OCI-LY7 (cell line): ENCODE measurements around the gene RAD9B. TPM values are rescaled to one million over a fixed set of nuclear protein-coding genes. Genes with fewer than 3 reads are reported as not detected.
A peak's percentile ranks its signal among the peaks of the same experiment; 100 is the strongest.

Experiments used
- BruUV-seq: library from RNA; stranded (reverse); fragments of 400-500 nt; replicated peaks from 2 replicates; lab custom pipeline; 2021; lab: Mats Ljungman, UMichigan
- CTCF ChIA-PET: fragments of 300-600 bp; sonication (Branson Sonifier 250); formaldehyde crosslinking; loops from one replicate; lab custom pipeline; 2022; ENCODE audit warnings: antibody characterized with exemption; ENCODE audit not compliant: unreplicated experiment; lab: Charles Lee
- POLR2A ChIA-PET: fragments of 300-600 bp; sonication (Branson Sonifier 250); formaldehyde crosslinking; loops from one replicate; lab custom pipeline; 2022; ENCODE audit warnings: antibody characterized with exemption; lab: Charles Lee
- DNase-seq: peaks from one replicate; pipeline ENCODE4 v3.0.0-alpha.2; 2015; ENCODE audit warnings: low spot score
- H2AFZ ChIP-seq: fragments of 200-600 bp; sonication (generic), shearing (Covaris generic); 2 replicates; pipeline ENCODE4 v1.6.1; 2014; ENCODE audit warnings: mild to moderate bottlenecking, antibody characterized with exemption, low read length, moderate library complexity
- H3K27ac ChIP-seq: fragments of 200-600 bp; sonication (generic); 2 replicates; pipeline ENCODE4 v1.5.1; 2014; ENCODE audit warnings: mixed run types, low read depth, mild to moderate bottlenecking, moderate library complexity, low read length, inconsistent platforms; ENCODE audit not compliant: poor library complexity, severe bottlenecking
- H3K36me3 ChIP-seq: fragments of 200-600 bp; sonication (generic); 2 replicates; pipeline ENCODE4 v1.6.1; 2014; ENCODE audit warnings: mild to moderate bottlenecking, antibody characterized with exemption, low read length, moderate library complexity, mixed read lengths; ENCODE audit not compliant: insufficient read depth
- H3K4me1 ChIP-seq: fragments of 200-600 bp; sonication (generic); 2 replicates; pipeline ENCODE4 v1.5.1; 2014; ENCODE audit warnings: mild to moderate bottlenecking, low read length; ENCODE audit not compliant: insufficient read depth, poor library complexity, severe bottlenecking
- H3K4me2 ChIP-seq: fragments of 200-600 bp; sonication (generic); 2 replicates; pipeline ENCODE4 v1.6.1; 2014; ENCODE audit warnings: mild to moderate bottlenecking, low read length
- H3K4me3 ChIP-seq: fragments of 200-600 bp; sonication (generic); 2 replicates; pipeline ENCODE4 v1.5.1; 2014; ENCODE audit warnings: mild to moderate bottlenecking, low read depth, low read length; ENCODE audit not compliant: poor library complexity, severe bottlenecking
- H3K79me2 ChIP-seq: fragments of 200-600 bp; sonication (generic); 2 replicates; pipeline ENCODE4 v1.6.1; 2016; ENCODE audit warnings: low read depth, mild to moderate bottlenecking, low read length, moderate library complexity, mixed read lengths; ENCODE audit not compliant: insufficient read depth
- H3K9me2 ChIP-seq: fragments of 200-600 bp; sonication (generic); 2 replicates; pipeline ENCODE4 v1.6.1; 2016; ENCODE audit warnings: mild to moderate bottlenecking, low read length, mixed read lengths; ENCODE audit not compliant: insufficient read depth
- H3K9me3 ChIP-seq: fragments of 200-600 bp; sonication (generic); 2 replicates; pipeline ENCODE4 v1.6.1; 2014; ENCODE audit warnings: mild to moderate bottlenecking, mixed run types, low read length, mixed read lengths
- H4K20me1 ChIP-seq: fragments of 200-600 bp; sonication (generic); 2 replicates; pipeline ENCODE4 v1.6.1; 2014; ENCODE audit warnings: mild to moderate bottlenecking, antibody characterized with exemption, low read length, moderate library complexity, mixed read lengths; ENCODE audit not compliant: insufficient read depth
- EZH2phosphoT487 ChIP-seq: fragments of 200-600 bp; sonication (generic); IDR thresholded peaks from 2 replicates; pipeline ENCODE4 v1.6.1; 2018; ENCODE audit warnings: low read depth, borderline replicate concordance, mild to moderate bottlenecking, mixed run types, antibody characterized with exemption, low read length, moderate library complexity, mixed read lengths
- intact Hi-C: fragments of 100-400 bp; cut with micrococcal nuclease; formaldehyde crosslinking; loops from one replicate; pipeline ENCODE4 v1.10.0; 2022; ENCODE audit not compliant: unreplicated experiment
- total RNA-seq, 2 experiments: library from RNA; depleted of rRNA in 1 of 2; stranded (reverse); fragments of >200 nt in 1 of 2; shearing (Covaris generic) in 1 of 2; gene quantifications; 2 replicates each; pipeline ENCODE4 v1.2.3, GENCODE V29; 2014 to 2022
- TF ChIP-seq, protein P1 (sequence below): fragments of 200-600 bp; sonication (generic); conservative IDR thresholded peaks from 2 replicates; pipeline ENCODE4 v1.5.1; 2014; ENCODE audit warnings: mild to moderate bottlenecking, antibody characterized with exemption, low read length, moderate library complexity, mixed read lengths

RAD9B gene
- total RNA-seq, 2 experiments from 2014 or later, result 0.76 to 3.0 TPM

DNA sequence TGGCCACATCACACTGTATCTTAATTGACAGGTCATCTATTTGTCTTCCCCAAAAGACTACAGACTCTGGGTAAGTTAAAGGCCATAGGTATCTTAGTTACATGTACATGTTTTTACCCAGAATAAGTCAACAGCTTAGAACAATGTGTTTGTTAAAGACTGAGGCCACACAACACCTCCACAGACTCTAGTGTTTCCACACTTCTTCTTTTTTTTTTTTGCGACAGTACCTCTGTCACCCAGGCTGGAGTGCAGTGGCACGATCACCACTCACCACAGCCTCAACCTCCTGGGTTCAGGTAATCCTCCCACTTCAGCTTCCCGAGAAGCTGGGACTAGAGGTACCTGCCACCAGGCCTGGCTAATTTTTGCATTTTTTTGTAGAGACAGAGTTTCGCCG lies 35.3 kb upstream of the RAD9B start:
- TF ChIP-seq EZH2phosphoT487, result no peak
- TF ChIP-seq, protein P1, sequence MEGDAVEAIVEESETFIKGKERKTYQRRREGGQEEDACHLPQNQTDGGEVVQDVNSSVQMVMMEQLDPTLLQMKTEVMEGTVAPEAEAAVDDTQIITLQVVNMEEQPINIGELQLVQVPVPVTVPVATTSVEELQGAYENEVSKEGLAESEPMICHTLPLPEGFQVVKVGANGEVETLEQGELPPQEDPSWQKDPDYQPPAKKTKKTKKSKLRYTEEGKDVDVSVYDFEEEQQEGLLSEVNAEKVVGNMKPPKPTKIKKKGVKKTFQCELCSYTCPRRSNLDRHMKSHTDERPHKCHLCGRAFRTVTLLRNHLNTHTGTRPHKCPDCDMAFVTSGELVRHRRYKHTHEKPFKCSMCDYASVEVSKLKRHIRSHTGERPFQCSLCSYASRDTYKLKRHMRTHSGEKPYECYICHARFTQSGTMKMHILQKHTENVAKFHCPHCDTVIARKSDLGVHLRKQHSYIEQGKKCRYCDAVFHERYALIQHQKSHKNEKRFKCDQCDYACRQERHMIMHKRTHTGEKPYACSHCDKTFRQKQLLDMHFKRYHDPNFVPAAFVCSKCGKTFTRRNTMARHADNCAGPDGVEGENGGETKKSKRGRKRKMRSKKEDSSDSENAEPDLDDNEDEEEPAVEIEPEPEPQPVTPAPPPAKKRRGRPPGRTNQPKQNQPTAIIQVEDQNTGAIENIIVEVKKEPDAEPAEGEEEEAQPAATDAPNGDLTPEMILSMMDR, result no peak
- no peak overlapping the region for H3K27ac ChIP-seq
- peaks cover 51% of the 10 kb centered on the region for H3K79me2 ChIP-seq
- no TSS peak for BruUV-seq
- ChIA-PET CTCF (no interaction called here), POLR2A (interaction anchor here (0.7 to 5.3 kb wide), 5 partner anchors 10 to 93 kb away, joined by 4 to 28 read pairs (median 12); partner anchors contain the start of gene ARPC3)
- peak overlapping the region; percentile 95 for H3K4me3 ChIP-seq
- peak overlapping the region; percentile 86 for H3K4me2 ChIP-seq
- no peaks in the 10 kb centered on the region for H3K9me2 ChIP-seq
- no peak overlapping the region for H2AFZ ChIP-seq
- intact Hi-C loops, result no loop called here
- H3K36me3 ChIP-seq, result peaks cover 46% of the 10 kb centered on the region
- no peaks in the 10 kb centered on the region for H3K9me3 ChIP-seq
- DNase-seq, result no peak
- H3K4me1 ChIP-seq, result peaks cover 23% of the 10 kb centered on the region
- H4K20me1 ChIP-seq, result no peaks in the 10 kb centered on the region

DNA sequence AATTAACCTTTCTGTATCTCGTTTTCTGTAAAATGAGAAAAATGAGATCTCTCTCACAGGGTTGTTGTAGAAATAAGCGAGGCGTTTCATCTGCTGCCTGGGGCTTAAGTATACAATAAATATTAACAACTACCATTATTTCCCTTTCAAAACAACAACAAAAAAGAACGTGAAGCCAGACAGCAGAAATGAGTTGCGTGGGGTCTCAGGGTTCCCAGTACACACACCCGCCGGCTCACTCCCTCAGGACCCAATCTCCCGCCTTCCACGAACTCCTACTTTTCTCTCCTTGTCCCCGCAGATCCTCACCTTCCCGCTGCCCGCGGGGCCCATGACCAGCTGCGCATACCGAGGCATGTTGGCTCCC lies 34.3 kb upstream of the RAD9B start:
- POLR2A ChIA-PET, result interaction anchor here (0.6 to 5.3 kb wide), 13 partner anchors 9 to 1294 kb away, joined by 3 to 28 read pairs (median 4); partner anchors contain the start of gene ARPC3
- TF ChIP-seq EZH2phosphoT487, result no peak
- TF ChIP-seq, protein P1, result no peak

More for the DNA sequence above, 34.3 kb upstream of the RAD9B start:
- Histone ChIP-seq H4K20me1 (no peaks in the 10 kb centered on the region), H2AFZ (peak overlapping the region; percentile 57; the same call in 1 of the 2 replicates), H3K9me3 (no peaks in the 10 kb centered on the region), H3K9me2 (no peaks in the 10 kb centered on the region), H3K4me1 (peaks cover 26% of the 10 kb centered on the region), H3K36me3 (peaks cover 44% of the 10 kb centered on the region), H3K4me2 (peak overlapping the region; percentile 86), H3K4me3 (peak overlapping the region; percentile 95), H3K79me2 (peaks cover 59% of the 10 kb centered on the region), H3K27ac (peak overlapping the region; percentile 82)
- intact Hi-C loops, result loop anchor here (1.0 kb wide), 2 partner anchors 18 to 34 kb away; partner anchors contain the start of genes ARPC3, RAD9B and VPS29
- CTCF ChIA-PET, result interaction anchor here (1.3 to 1.7 kb wide), 2 partner anchors 13 to 18 kb away, joined by 6 to 14 read pairs; partner anchors contain the start of gene ARPC3
- no peak for DNase-seq
- BruUV-seq, result TSS peak; percentile 93
